NT2/D1 (cell line): ENCODE data around the gene WT1.

Experiments
- DNase-seq: peaks from one replicate; pipeline ENCODE4 v3.0.0-alpha.2; 2011; ENCODE audit warnings: low read depth, low spot score
- H3K27me3 ChIP-seq: 2 replicates; pipeline ENCODE4 v1.6.0; 2011; ENCODE audit warnings: mild to moderate bottlenecking; ENCODE audit not compliant: insufficient read length, insufficient read depth
- H3K36me3 ChIP-seq: 2 replicates; pipeline ENCODE4 v1.6.1; 2011; ENCODE audit warnings: mild to moderate bottlenecking, low read length, mixed read lengths; ENCODE audit not compliant: insufficient read depth, insufficient read length
- H3K4me1 ChIP-seq: 2 replicates; pipeline ENCODE4 v1.5.1; 2011; ENCODE audit not compliant: insufficient read depth, insufficient read length
- H3K4me3 ChIP-seq: 2 replicates; pipeline ENCODE4 v1.5.1; 2011; ENCODE audit warnings: low read depth; ENCODE audit not compliant: insufficient read length
- H3K9ac ChIP-seq: 2 replicates; pipeline ENCODE4 v1.6.0; 2011; ENCODE audit warnings: low read depth; ENCODE audit not compliant: insufficient read length
- H3K9me3 ChIP-seq: 2 replicates; pipeline ENCODE4 v1.5.1; 2011; ENCODE audit warnings: mild to moderate bottlenecking, low read length; ENCODE audit not compliant: insufficient read depth
- SUZ12 ChIP-seq: IDR thresholded peaks from 2 replicates; pipeline ENCODE4 v1.6.1; 2011; ENCODE audit not compliant: insufficient read length, insufficient read depth; ENCODE audit errors: extremely low read depth
- YY1 ChIP-seq: IDR thresholded peaks from 2 replicates; pipeline ENCODE4 v1.6.1; 2011; ENCODE audit not compliant: insufficient read length, insufficient read depth
- ZNF274 ChIP-seq: IDR thresholded peaks from 2 replicates; pipeline ENCODE4 v1.6.1; 2011; ENCODE audit warnings: mild to moderate bottlenecking, low read depth, low read length

Gene WT1

GRCh38 chr11:32391479-32391878 lies 43.9 kb downstream of the WT1 start:
- TF ChIP-seq YY1 (no peak), SUZ12 (no peak)
- H3K9me3 ChIP-seq: no peaks in the 10 kb centered on the region
- no peak for DNase-seq
- no peaks in the 10 kb centered on the region for H3K36me3 ChIP-seq
- no peaks in the 10 kb centered on the region for H3K4me1 ChIP-seq
- H3K4me3 ChIP-seq: no peak overlapping the region
- no peaks in the 10 kb centered on the region for H3K27me3 ChIP-seq
- H3K9ac ChIP-seq: no peak overlapping the region

DNA sequence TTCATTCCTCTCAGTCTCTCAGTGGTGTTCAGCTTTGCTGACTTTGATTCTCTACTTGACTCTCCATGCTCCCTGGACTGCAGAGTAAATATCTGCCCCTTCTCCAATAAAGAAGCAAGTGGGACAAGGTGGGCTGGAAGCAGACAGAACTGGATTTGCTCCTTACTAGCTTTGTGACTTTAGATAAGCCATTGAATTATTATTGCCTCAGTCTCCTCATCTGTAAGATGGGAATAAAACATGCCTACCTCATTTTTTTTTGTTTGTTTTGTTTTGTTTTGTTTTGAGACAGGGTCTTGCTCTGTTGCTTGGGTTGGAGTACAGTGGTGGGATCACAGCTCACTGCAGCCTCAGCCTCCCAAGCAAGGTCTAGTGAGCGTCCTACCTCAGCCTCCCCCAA lies 44.6 kb downstream of the WT1 start:
- TF ChIP-seq YY1: no peak
- no peak for TF ChIP-seq SUZ12
- TF ChIP-seq ZNF274: no peak
- Histone ChIP-seq H3K9me3 (no peaks in the 10 kb centered on the region), H3K27me3 (no peaks in the 10 kb centered on the region), H3K36me3 (no peaks in the 10 kb centered on the region), H3K4me1 (no peaks in the 10 kb centered on the region), H3K9ac (no peak overlapping the region), H3K4me3 (no peak overlapping the region)
- no peak for DNase-seq

DNA sequence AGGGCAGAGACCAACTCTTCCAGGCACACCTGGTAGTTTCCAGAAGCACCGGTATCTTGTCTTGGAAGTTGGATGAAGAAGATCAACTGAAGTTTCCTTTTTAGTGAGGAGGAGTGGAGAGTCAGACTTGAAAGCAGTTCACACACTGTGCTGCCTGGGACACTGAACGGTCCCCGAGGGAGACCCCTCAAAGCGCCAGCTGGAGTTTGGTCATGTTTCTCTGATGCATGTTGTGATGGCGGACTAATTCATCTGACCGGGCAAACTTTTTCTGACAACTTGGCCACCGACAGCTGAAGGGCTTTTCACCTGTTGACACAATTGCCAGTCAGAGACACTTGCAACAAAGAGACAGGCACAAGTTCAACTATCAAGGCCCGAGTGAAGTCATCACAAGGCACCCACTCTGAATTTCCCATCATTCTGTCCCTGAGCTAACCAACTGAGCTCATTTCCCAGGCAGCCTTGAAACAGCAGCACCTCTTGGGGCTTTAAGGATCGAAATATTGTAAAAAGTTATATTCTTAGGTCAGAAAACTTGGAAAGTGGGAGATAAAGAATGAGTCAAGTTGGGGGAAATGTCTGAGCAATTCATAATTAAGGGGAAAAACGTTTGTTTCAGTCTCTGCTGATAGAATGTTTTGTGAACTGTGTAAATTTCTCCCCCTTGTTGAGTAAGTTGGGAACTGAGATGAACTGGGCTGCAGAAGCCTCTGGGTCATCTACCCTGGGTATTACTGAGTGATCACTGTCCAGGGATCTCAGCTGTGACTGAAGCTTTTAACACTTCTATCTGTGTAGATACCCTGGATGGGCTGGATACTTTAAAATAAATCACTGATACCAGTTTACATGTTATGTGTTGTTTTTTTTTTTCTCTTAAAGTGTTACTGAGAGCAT lies 46.2 kb downstream of the WT1 start:
- Histone ChIP-seq H3K4me1 (no peaks in the 10 kb centered on the region), H3K9ac (no peak overlapping the region), H3K27me3 (no peaks in the 10 kb centered on the region), H3K9me3 (no peaks in the 10 kb centered on the region), H3K36me3 (no peaks in the 10 kb centered on the region), H3K4me3 (no peak overlapping the region)
- TF ChIP-seq YY1 (no peak), SUZ12 (no peak), ZNF274 (no peak)
- no peak for DNase-seq

DNA sequence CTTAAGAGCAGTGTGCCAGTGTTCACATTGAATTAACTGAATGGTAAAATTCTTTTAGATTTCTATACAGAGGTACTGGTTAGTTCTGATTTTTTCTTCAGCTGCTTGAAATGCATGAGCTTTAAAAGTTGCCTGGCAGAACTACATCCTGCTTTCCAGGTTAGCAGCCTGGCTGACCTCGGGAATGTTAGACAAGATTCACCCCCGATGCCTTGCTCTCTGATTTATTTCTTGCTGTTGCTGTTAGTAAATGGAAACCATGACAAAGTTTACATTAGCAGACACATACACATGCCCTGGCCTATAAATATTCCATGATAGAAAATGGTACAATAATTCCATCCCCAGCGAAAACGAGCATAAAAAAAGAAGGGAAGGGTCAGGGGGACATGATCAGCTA lies 47.0 kb downstream of the WT1 start:
- Histone ChIP-seq H3K27me3 (no peaks in the 10 kb centered on the region), H3K4me1 (no peaks in the 10 kb centered on the region), H3K9me3 (no peaks in the 10 kb centered on the region), H3K36me3 (no peaks in the 10 kb centered on the region), H3K9ac (no peak overlapping the region), H3K4me3 (no peak overlapping the region)
- DNase-seq: no peak
- no peak for TF ChIP-seq SUZ12
- no peak for TF ChIP-seq YY1
- no peak for TF ChIP-seq ZNF274

DNA sequence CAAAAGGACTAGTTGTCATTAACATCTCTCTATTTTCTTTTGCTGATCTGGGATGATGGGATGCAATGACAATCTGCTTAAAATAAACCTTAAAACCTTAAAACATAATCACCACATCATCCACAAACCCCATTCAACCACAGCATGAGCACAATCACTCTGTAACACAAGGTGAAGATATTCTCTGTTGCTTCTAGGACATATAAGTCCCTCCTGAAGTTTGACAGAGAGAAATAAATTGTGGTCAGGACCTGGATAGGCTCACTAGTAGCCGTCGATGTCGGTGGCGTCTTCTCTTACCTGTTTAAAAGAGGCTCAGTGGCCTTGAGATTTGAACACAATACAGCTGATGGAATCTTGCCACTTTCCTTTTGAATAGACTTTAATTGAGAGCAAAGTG lies 47.9 kb downstream of the WT1 start:
- TF ChIP-seq ZNF274 (no peak), SUZ12 (no peak), YY1 (no peak)
- Histone ChIP-seq H3K4me1 (no peaks in the 10 kb centered on the region), H3K27me3 (no peaks in the 10 kb centered on the region)

DNA sequence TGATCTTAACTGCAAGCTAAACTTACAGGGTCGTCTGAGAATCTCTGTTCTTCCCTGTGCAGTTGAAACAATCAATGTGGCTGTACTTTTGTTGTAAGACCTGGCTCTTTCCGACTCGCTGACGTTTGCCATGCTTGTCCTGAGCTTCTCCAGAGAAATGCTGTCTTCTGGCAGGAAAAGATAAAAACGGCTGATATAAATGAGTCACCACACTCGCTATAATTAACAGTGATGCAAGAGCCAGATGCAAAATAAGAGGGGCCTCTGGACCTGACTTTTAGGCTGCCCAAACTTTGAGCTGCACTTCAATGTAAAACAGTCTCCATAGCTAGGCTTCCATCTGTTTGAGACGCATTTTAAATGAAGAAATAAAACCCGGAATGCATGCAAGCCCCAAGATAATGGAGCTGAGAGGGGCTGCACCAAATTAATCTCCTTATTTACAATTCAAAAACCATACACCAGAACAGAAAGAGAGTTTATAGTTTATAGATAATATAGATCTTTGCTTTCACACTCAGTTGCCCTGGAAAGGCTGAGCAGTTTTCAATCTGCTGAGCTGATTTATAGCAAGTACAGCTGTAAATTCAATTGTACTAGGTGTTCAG lies 48.5 kb downstream of the WT1 start:
- no peaks in the 10 kb centered on the region for H3K4me1 ChIP-seq
- no peaks in the 10 kb centered on the region for H3K9me3 ChIP-seq
- no peaks in the 10 kb centered on the region for H3K36me3 ChIP-seq
- no peak overlapping the region for H3K4me3 ChIP-seq
- H3K9ac ChIP-seq: no peak overlapping the region
- DNase-seq: no peak
- no peaks in the 10 kb centered on the region for H3K27me3 ChIP-seq
- TF ChIP-seq ZNF274 (no peak), YY1 (no peak), SUZ12 (no peak)

More for the DNA sequence above, 47.9 kb downstream of the WT1 start:
- Histone ChIP-seq H3K36me3 (no peaks in the 10 kb centered on the region), H3K9me3 (no peaks in the 10 kb centered on the region), H3K9ac (no peak overlapping the region), H3K4me3 (no peak overlapping the region)
- no peak for DNase-seq

DNA sequence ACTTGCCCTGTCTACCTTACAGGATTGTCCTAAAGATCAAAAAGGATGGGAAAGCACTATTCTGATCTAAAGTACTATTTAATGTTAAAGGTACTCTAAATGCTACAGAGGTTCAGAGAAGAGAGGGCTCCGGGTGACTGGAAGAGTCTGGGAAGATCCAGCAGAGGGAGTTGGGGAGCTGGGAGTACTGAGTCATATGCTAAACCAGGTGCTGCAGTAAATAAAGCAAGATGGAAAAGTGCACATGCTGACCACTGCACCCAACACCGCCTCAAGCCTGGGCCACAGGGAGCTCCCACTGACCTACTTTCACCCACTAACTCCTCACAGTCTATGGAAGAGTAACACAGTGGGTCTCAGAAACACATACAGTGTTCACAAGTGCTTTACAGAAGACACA lies 49.3 kb downstream of the WT1 start:
- TF ChIP-seq YY1: no peak
- no peak for TF ChIP-seq SUZ12
- TF ChIP-seq ZNF274: no peak
- Histone ChIP-seq H3K4me1 (no peaks in the 10 kb centered on the region), H3K27me3 (no peaks in the 10 kb centered on the region), H3K4me3 (no peak overlapping the region), H3K36me3 (no peaks in the 10 kb centered on the region), H3K9ac (no peak overlapping the region), H3K9me3 (no peaks in the 10 kb centered on the region)
- DNase-seq: peak; percentile 18
